NCI-H510A (cell line): ENCODE measurements around the gene RTN3.

ENCODE experiments used
- DNase-seq: peaks from one replicate; lab custom pipeline; 2025; lab: John Stamatoyannopoulos, UW

The RTN3 gene

GRCh38 chr11:63745304-63746170, 64.2 kb downstream of the RTN3 start:
- DNase-seq, result no peak

GRCh38 chr11:63747011-63747410, 65.7 kb downstream of the RTN3 start:
- no peak for DNase-seq

GRCh38 chr11:63749624-63750023, 68.3 kb downstream of the RTN3 start:
- no peak for DNase-seq

- DNase-seq, result no peak
Observed at GRCh38 chr11:63756919-63757761, 75.8 kb downstream of the RTN3 start.

GRCh38 chr11:63760487-63761079, 79.3 kb downstream of the RTN3 start:
- no peak for DNase-seq

GRCh38 chr11:63761188-63761587, 79.9 kb downstream of the RTN3 start:
- no peak for DNase-seq

GRCh38 chr11:63761931-63762653, 80.8 kb downstream of the RTN3 start:
- no peak for DNase-seq

GRCh38 chr11:63762654-63763495, 81.6 kb downstream of the RTN3 start:
- DNase-seq, result peak; percentile 7

GRCh38 chr11:63763496-63764339, 82.4 kb downstream of the RTN3 start:
- no peak for DNase-seq

- DNase-seq, result no peak
Observed at GRCh38 chr11:63764340-63764678, 83.0 kb downstream of the RTN3 start.

GRCh38 chr11:63764679-63765647, 83.7 kb downstream of the RTN3 start:
- DNase-seq, result no peak

- no peak for DNase-seq
Observed at GRCh38 chr11:63765688-63766241, 84.5 kb downstream of the RTN3 start.

- DNase-seq, result no peak
Observed at GRCh38 chr11:63766531-63767235, 85.4 kb downstream of the RTN3 start.

GRCh38 chr11:63767267-63767564, 85.9 kb downstream of the RTN3 start:
- DNase-seq, result no peak

GRCh38 chr11:63767565-63768236, 86.4 kb downstream of the RTN3 start:
- peak; percentile 38 for DNase-seq

GRCh38 chr11:63768237-63769041, 87.1 kb downstream of the RTN3 start, which contains the start of gene ZFTA:
TSS of gene ZFTA (minus strand) at chr11:63768775. CDS start at chr11:63768622, 153 bp downstream.
- peak; percentile 32 for DNase-seq
